Ramos (cell line): ENCODE results near the gene WIPF1.

ENCODE experiments used
- in situ Hi-C: fragments of 300-500 bp; cut with MboI; formaldehyde crosslinking; loops from one replicate; pipeline ENCODE4 v1.14.3; 2022; ENCODE audit warnings: low sequenced_read_pairs; ENCODE audit not compliant: unreplicated experiment

Gene WIPF1

GRCh38 chr2:174599310-174599921 lies 1.8 kb upstream of the WIPF1 start:
- in situ Hi-C loops = no loop called here

GRCh38 chr2:174597009-174597344 lies 627 bp downstream of the WIPF1 start:
- in situ Hi-C loops = no loop called here

DNA sequence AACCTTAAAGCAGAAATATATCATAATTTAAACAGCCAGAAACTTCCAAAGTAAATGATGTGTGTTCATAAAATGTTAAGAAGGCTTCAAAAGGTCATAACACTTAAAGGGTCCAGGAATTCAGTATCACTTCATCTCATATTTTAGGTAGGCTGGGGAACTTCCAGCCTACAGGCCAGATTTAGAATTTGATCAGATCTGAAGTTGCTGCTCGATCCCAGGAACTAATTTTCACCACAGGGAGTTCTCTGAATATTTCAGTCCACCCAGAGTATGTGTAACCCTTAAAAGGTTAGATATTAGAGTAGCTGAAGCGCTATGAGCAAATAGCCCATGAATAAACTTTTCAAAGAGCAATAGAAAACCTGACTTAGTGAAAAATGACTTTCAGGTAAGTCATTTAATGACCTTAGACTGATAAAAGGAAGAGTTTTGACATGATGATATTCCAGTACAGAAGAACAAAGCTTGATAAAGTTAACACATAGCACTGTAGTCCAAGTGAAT lies 1.7 kb downstream of the WIPF1 start:
- in situ Hi-C loops = no loop called here

- in situ Hi-C loops = no loop called here
These were observed 2.3 kb downstream of the WIPF1 start for GRCh38 chr2:174595116-174595809.

GRCh38 chr2:174594456-174594855 lies 3.1 kb downstream of the WIPF1 start:
- in situ Hi-C loops = no loop called here

DNA sequence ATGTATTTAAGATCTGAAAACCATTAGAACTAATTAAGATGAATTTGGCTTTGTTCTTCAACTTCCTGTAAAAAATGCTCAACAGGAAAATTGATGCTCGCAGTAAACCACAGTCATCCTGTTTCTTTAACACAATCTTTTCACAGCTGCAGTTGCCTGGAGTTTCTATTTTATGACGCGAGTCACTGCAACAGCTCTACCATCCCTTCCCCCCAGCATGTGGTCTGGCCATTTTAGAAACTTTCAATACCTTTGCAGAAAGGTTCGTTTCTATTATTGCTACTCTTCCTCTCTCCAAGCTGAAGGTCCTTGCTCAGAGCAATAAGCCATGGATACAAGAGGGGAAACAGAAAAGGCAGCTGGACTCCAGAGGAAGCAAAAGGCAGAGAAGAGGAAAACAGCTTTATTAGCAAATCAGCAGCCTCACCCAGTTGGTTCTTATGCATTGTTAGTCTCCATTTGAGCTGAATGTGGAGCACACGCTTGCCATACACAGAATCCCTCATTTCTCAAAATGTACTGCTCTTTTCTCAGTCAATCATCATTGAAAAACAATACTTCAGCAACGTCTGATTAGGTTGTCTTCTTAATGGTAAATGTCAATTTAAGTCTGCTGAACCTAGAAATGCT lies 3.9 kb downstream of the WIPF1 start:
- in situ Hi-C loops = no loop called here

GRCh38 chr2:174593041-174593440 lies 4.6 kb downstream of the WIPF1 start:
- in situ Hi-C loops = no loop called here

DNA sequence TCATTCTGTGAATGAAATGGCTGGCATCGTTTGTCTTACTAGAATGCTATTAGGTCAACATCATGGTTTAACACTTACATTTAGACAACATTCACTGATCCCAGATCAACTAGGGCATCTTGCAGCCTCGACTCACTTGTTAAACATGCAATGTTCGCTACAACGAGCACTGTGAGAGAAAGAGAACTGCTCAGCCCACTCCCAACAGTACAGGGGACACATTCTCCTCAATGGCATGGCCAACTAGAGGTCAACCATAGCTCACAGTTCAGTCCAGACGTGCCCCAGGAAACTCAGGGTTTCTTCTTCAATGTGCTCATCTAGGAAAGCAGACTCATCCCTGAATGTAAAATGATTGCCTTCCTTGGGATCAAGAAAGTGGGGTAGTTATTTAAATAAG lies 5.9 kb downstream of the WIPF1 start:
- in situ Hi-C loops = no loop called here

GRCh38 chr2:174590928-174591648 lies 6.5 kb downstream of the WIPF1 start:
- in situ Hi-C loops = no loop called here

DNA sequence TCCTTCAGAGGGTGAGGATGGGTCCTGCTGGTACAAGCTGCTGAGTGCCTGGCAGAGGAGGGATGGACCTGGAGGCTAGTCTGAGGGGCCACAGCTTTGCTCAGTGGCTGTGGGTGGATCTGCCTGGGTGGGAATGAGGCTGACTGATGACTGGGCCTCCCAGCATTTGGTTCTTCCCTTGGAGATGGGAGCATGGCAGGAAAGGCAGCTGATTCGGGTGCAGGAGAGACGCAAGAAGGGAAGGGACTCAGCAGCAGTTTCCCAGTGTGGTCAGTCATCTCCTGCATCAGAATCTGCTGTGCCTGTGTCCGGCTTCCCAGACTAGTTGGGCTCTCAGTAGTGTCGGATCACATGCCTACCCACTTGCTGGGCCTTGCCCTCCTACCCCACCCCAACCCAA lies 7.3 kb downstream of the WIPF1 start:
- in situ Hi-C loops = no loop called here

- in situ Hi-C loops = no loop called here
These were observed 8.3 kb downstream of the WIPF1 start for GRCh38 chr2:174589334-174589733.

- in situ Hi-C loops = no loop called here
These were observed 9.1 kb downstream of the WIPF1 start for GRCh38 chr2:174588463-174588862.

DNA sequence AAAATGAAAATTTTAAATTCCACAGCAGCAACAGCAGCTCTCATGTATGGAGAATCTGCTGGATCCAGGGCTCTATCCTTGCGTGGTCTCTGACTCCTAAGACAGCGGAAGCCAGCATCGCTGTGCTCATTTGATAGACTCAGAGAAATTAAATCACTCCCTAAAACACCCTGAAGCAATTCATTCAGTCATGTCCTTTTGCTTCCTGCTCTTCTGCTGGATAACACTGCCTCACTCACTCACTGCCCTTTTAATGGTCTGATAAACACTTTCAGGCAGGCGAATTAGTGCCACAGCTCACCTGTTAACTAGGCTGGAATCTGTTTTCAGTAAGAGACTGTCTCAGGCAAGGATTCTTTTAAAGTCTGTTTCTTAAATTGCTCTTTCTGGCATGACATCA lies 10.0 kb downstream of the WIPF1 start:
- in situ Hi-C loops = no loop called here

DNA sequence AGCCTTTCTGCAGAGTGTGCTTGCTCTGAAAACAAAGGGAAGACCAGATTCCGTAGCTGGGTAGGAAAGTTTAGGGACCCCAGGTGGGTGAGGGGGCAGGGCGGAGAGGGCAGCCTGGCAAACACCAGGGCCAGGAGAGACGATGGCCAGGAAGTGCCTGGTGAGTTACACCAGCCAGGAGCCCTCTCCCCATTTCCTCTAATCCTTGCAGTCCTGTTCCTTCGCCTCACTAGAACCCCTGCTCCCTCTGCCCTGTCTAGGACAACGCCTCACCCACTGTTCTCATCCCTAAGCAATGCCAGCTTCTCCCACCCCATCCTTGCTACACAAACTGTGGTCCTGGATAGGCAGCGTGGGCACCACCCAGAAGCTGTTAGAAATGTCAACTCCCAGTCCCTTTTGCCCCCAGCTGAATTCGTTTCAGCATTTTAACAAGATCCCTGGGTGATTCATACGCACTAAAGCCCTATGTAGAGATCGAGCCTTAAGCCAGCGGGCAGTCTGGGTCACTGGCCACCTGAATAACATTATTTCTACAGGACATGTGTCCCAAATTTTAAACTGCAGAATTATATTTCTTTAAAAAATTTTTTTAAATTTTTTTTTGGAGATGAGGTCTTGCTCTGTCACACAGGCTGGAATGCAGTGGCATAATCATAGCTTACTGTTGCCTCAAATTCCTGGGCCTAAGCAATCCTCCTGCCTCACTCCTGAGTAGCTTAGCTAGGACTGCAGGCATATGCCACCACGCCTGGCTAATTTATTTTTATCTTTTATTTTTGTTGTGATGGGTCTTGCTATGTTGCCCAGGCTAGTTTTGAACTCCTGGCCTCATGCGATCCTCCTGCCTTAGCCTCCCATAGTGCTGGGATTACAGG lies 10.9 kb downstream of the WIPF1 start:
- in situ Hi-C loops = no loop called here

GRCh38 chr2:174585657-174586252 lies 11.8 kb downstream of the WIPF1 start:
- in situ Hi-C loops = no loop called here

DNA sequence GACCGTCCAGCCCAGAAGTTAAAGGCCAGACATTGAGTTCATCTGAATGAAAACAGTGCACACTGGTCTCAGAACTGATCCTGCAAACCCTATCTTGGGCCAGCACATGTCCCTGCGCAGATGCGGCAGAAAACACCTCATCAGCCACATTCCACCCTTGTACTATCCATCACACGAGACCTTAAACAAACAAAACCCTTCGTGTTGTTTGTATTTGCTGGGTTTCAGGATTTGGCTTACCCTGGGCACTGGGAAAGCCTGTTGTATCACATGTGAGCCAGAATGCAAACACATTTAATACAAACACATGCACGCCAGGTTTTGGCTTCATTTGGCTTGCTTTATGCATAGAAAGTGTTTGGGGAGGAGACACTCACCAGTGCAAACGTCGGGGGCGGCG lies 12.5 kb downstream of the WIPF1 start:
- in situ Hi-C loops = no loop called here

DNA sequence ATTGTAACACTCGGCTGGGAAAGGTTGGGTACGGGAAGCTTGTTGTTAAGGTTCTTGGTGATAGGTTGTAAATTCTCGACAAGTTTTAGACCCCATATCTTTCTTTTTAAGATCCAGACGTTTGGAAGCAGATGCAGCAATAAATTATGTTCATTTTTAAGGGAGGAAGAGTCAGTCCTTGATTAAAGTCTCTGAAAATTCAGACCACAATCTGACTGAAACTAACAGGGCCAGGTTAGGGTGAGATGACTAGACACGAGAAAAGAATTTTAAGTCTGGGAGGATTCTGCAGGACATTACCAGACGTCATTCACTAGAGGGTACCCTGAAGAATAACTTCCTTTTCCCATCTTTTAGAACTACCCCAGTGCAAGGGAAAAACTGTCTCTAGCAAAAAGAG lies 16.1 kb downstream of the WIPF1 start:
- in situ Hi-C loops = no loop called here

DNA sequence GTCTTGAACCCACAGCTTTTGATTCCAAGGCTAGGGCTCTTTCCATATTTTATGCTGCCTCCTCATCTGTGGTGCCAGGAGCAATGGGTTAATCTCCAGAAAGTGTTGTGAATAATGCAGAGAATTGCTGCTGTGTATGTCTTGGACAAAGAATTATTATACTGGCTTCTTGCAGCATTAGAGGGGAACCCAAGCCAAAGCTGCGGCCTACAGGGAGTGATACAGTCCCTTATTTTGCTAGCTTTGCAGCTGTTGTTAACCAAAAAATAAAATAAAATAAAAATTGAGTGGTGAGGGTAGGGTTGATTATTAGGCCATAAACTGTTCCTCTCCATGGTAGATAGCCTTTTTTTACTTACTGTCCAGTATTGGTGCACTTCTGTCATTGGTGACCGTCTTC lies 16.7 kb downstream of the WIPF1 start:
- in situ Hi-C loops = no loop called here

- in situ Hi-C loops = loop anchor here (10.0 kb wide), 1 partner anchor 117 kb away; no protein-coding TSS in a partner anchor
These were observed 19.5 kb downstream of the WIPF1 start for GRCh38 chr2:174577967-174578589.
